H1 (cell line): ENCODE measurements around the gene SPOCK1.

Experiments used
- CTCF ChIP-seq, 3 experiments: IDR thresholded peaks; 1 replicate in 2 of 3; 2 replicates in 1 of 3; pipeline versions ENCODE4 v1.5.1 to v1.6.1; 2011; ENCODE audit warnings: low read length in 3 of 3, mild to moderate bottlenecking in 3 of 3, inconsistent platforms in 2 of 3, low read depth in 1 of 3, moderate library complexity in 1 of 3; ENCODE audit not compliant: insufficient read depth in 1 of 3; ENCODE audit errors: control extremely low read depth in 1 of 3
- EP300 ChIP-seq, 2 experiments: IDR thresholded peaks; 1 replicate in 1 of 2; 2 replicates in 1 of 2; pipeline ENCODE4 v1.6.1; 2011 to 2012; ENCODE audit warnings: low read depth in 2 of 2, low read length in 2 of 2, mild to moderate bottlenecking in 2 of 2, borderline replicate concordance in 1 of 2, inconsistent platforms in 1 of 2, moderate library complexity in 1 of 2
- EZH2 ChIP-seq: fragments of 200-600 bp; sonication (generic); IDR thresholded peaks from 2 replicates; pipeline ENCODE4 v1.7.1; 2012; ENCODE audit warnings: low read depth, mild to moderate bottlenecking, moderate library complexity, low read length, inconsistent platforms; ENCODE audit not compliant: severe bottlenecking
- KDM1A ChIP-seq: fragments of 200-600, 300-600 bp; sonication (generic); IDR thresholded peaks from 2 replicates; pipeline ENCODE4 v1.7.1; 2016; ENCODE audit warnings: mild to moderate bottlenecking, low read length, borderline replicate concordance
- MAX ChIP-seq: IDR thresholded peaks from 2 replicates; pipeline ENCODE4 v1.6.1; 2012; ENCODE audit warnings: inconsistent platforms
- SIN3A ChIP-seq, 2 experiments: IDR thresholded peaks in 1 of 2; conservative IDR thresholded peaks in 1 of 2; 2 replicates each; pipeline ENCODE4 v1.6.1; 2011 to 2012; ENCODE audit warnings: low read length in 2 of 2, improper control_type of control experiment in 1 of 2, low read depth in 1 of 2, mild to moderate bottlenecking in 1 of 2
- SIX5 ChIP-seq: IDR thresholded peaks from 2 replicates; pipeline ENCODE4 v1.6.1; 2011; ENCODE audit warnings: mild to moderate bottlenecking, low read depth, low read length
- TAF1 ChIP-seq: IDR thresholded peaks from 2 replicates; pipeline ENCODE4 v1.6.1; 2011; ENCODE audit warnings: mild to moderate bottlenecking, low read depth, low read length
- TAF7 ChIP-seq: optimal IDR thresholded peaks from 2 replicates; pipeline ENCODE3; 2011; ENCODE audit warnings: low read depth, mild to moderate bottlenecking, inconsistent platforms, low read length, moderate library complexity, borderline replicate concordance

- TF ChIP-seq SIN3A (conservative IDR thresholded peaks at IDR 0.05 in 1 of 2, IDR thresholded peaks at IDR 0.05 in 1 of 2; ENCODE audit: low read depth in 1 of 2, low read length in 2 of 2) (no peak), SIX5 (no peak), EZH2 (no peak), CTCF (IDR thresholded peaks at IDR 0.05; ENCODE audit: control extremely low read depth in 1 of 3, insufficient read depth in 1 of 3, low read depth in 1 of 3, low read length in 3 of 3) (no peak), TAF1 (no peak), EP300 (IDR thresholded peaks at IDR 0.05; ENCODE audit: borderline replicate concordance in 1 of 2, low read depth in 2 of 2, low read length in 2 of 2) (no peak), KDM1A (no peak), MAX (no peak), TAF7 (no peak)
Observed at GRCh38 chr5:137360607-137361006, 138.5 kb downstream of the SPOCK1 start.
